Liver (tissue), 9 donors: ENCODE data around the gene AKR1C8. TPM values are rescaled to one million over a fixed set of nuclear protein-coding genes. Genes with fewer than 3 reads are reported as not detected.
A peak's percentile ranks its signal among the peaks of the same experiment; 100 is the strongest.

Experiments
- DNase-seq: peaks from one replicate; pipeline ENCODE4 v3.0.0-alpha.2; 2017; ENCODE audit warnings: low spot score
- H3K27ac ChIP-seq, 2 donors: one replicate each; pipeline ENCODE4 v1.7.0; 2013; ENCODE audit warnings: inconsistent platforms in 2 of 2, low read length in 2 of 2, control low read depth in 1 of 2, low read depth in 1 of 2, mild to moderate bottlenecking in 1 of 2
- H3K27me3 ChIP-seq, 4 donors: one replicate each; pipeline versions ENCODE4 v1.6.1 to v1.7.0; 2013; ENCODE audit warnings: low read length in 3 of 4, inconsistent platforms in 1 of 4, mild to moderate bottlenecking in 1 of 4, moderate library complexity in 1 of 4; ENCODE audit not compliant: control insufficient read depth in 4 of 4, insufficient read depth in 4 of 4
- H3K36me3 ChIP-seq, 4 donors: one replicate each; pipeline versions ENCODE4 v1.6.1 to v1.7.0; 2013; ENCODE audit warnings: low read length in 3 of 4, mild to moderate bottlenecking in 3 of 4, low read depth in 1 of 4, moderate library complexity in 1 of 4; ENCODE audit not compliant: control insufficient read depth in 4 of 4, insufficient read depth in 3 of 4
- H3K4me1 ChIP-seq, 4 donors: one replicate each; pipeline versions ENCODE4 v1.6.1 to v1.7.0; 2013; ENCODE audit warnings: low read length in 3 of 4, mild to moderate bottlenecking in 3 of 4, moderate library complexity in 1 of 4; ENCODE audit not compliant: control insufficient read depth in 4 of 4, insufficient read depth in 4 of 4
- H3K4me3 ChIP-seq, 3 donors: one replicate each; pipeline versions ENCODE4 v1.6.1 to v1.7.0; 2013; ENCODE audit warnings: low read length in 3 of 3, control low read depth in 1 of 3, low read depth in 1 of 3, mild to moderate bottlenecking in 1 of 3
- H3K9ac ChIP-seq, 2 donors: one replicate each; pipeline ENCODE4 v1.7.0; 2013; ENCODE audit warnings: low read length in 2 of 2, mild to moderate bottlenecking in 2 of 2, moderate library complexity in 2 of 2, control low read depth in 1 of 2, low read depth in 1 of 2
- H3K9me3 ChIP-seq, 4 donors: one replicate each; pipeline versions ENCODE4 v1.6.1 to v1.7.0; 2013; ENCODE audit warnings: low read length in 3 of 4; ENCODE audit not compliant: control insufficient read depth in 4 of 4
- CTCF ChIP-seq: fragments of 150-350 bp; IDR thresholded peaks from 2 replicates; pipeline ENCODE4 v1.5.1; 2017; ENCODE audit warnings: improper control_type of control experiment, low read depth, low read length; ENCODE audit not compliant: missing input control
- EGR1 ChIP-seq, 2 donors: IDR thresholded peaks; 2 replicates each; pipeline ENCODE4 v1.6.1; 2016 to 2018; ENCODE audit warnings: antibody characterized with exemption in 2 of 2, low read depth in 2 of 2
- FOXA1 ChIP-seq: IDR thresholded peaks from 2 replicates; pipeline ENCODE4 v1.6.1; 2016; ENCODE audit warnings: antibody characterized with exemption
- FOXA2 ChIP-seq: IDR thresholded peaks from 2 replicates; pipeline ENCODE4 v1.6.1; 2016; ENCODE audit warnings: antibody characterized with exemption
- GABPA ChIP-seq, 2 donors: IDR thresholded peaks in 1 of 2; conservative IDR thresholded peaks in 1 of 2; 2 replicates each; pipeline ENCODE4 v1.6.1; 2016; ENCODE audit warnings: antibody characterized with exemption in 2 of 2, mild to moderate bottlenecking in 1 of 2, moderate library complexity in 1 of 2
- HNF4A ChIP-seq, 2 donors: conservative IDR thresholded peaks; 2 replicates each; pipeline ENCODE4 v1.6.1; 2016; ENCODE audit warnings: antibody characterized with exemption in 2 of 2, mild to moderate bottlenecking in 2 of 2
- HNF4G ChIP-seq: IDR thresholded peaks from 2 replicates; pipeline ENCODE4 v1.6.1; 2016; ENCODE audit warnings: antibody characterized with exemption
- JUND ChIP-seq, 2 donors: IDR thresholded peaks; 2 replicates each; pipeline ENCODE4 v1.6.1; 2016; ENCODE audit warnings: antibody characterized with exemption in 2 of 2
- MAX ChIP-seq: IDR thresholded peaks from 2 replicates; pipeline ENCODE4 v1.6.1; 2016; ENCODE audit warnings: antibody characterized with exemption
- NR2F2 ChIP-seq: IDR thresholded peaks from 2 replicates; pipeline ENCODE4 v1.6.1; 2016; ENCODE audit warnings: antibody characterized with exemption
- RAD21 ChIP-seq, 2 donors: IDR thresholded peaks; 2 replicates each; pipeline ENCODE4 v1.6.1; 2016; ENCODE audit warnings: antibody characterized with exemption in 2 of 2, mild to moderate bottlenecking in 2 of 2
- REST ChIP-seq: IDR thresholded peaks from 2 replicates; pipeline ENCODE4 v1.6.1; 2016; ENCODE audit warnings: antibody characterized with exemption, mild to moderate bottlenecking
- RXRA ChIP-seq, 2 donors: IDR thresholded peaks; 2 replicates each; pipeline ENCODE4 v1.6.1; 2017 to 2018; ENCODE audit warnings: antibody characterized with exemption in 2 of 2, mild to moderate bottlenecking in 1 of 2
- TAF1 ChIP-seq: conservative IDR thresholded peaks from 2 replicates; pipeline ENCODE4 v1.6.1; 2016; ENCODE audit warnings: antibody characterized with exemption, mild to moderate bottlenecking
- YY1 ChIP-seq: IDR thresholded peaks from 2 replicates; pipeline ENCODE4 v1.6.1; 2016; ENCODE audit warnings: antibody characterized with exemption, mild to moderate bottlenecking
- WGBS: extraction: QIAGEN DNeasy Blood & Tissue Kit; methylation state at CpG from one replicate; pipeline ENCODE4 v1.1.7; 2013; 5-methylcytosine and 5-hydroxymethylcytosine counted together
- polyA plus RNA-seq, 2 donors: library from polyadenylated mRNA; stranded (reverse) in 1 of 2; unstranded in 1 of 2; fragments of 200-250 nt in 1 of 2; fragments of >200 nt in 1 of 2; fragmentation: Nextera tagmentation in 1 of 2; extraction: Ambion mirVana in 1 of 2; gene quantifications; one replicate each; pipeline versions ENCODE4 v1.2.1 to v1.2.3, GENCODE V29; 2013 to 2015
- total RNA-seq, 2 donors: library from RNA; depleted of rRNA; stranded (reverse); fragments of >200 nt; gene quantifications; one replicate each; pipeline ENCODE4 v1.2.3, GENCODE V29; 2014
- TF ChIP-seq, protein P1 (sequence below): IDR thresholded peaks from 2 replicates; pipeline ENCODE4 v1.6.1; 2016; ENCODE audit warnings: antibody characterized with exemption
- donor health status: healthy.
- donor health status: healthy.
- donor health status: healthy.
- donor health status: healthy.
- donor health status: healthy.

Gene AKR1C8
- 10 to 100 TPM in 1 of 2 donors, not detected in 1; 28.5 TPM for total RNA-seq
- 10 to 100 TPM in 1 of 2 donors, 1 to 10 TPM in 1; 2.5 to 19.2 TPM for polyA plus RNA-seq

DNA sequence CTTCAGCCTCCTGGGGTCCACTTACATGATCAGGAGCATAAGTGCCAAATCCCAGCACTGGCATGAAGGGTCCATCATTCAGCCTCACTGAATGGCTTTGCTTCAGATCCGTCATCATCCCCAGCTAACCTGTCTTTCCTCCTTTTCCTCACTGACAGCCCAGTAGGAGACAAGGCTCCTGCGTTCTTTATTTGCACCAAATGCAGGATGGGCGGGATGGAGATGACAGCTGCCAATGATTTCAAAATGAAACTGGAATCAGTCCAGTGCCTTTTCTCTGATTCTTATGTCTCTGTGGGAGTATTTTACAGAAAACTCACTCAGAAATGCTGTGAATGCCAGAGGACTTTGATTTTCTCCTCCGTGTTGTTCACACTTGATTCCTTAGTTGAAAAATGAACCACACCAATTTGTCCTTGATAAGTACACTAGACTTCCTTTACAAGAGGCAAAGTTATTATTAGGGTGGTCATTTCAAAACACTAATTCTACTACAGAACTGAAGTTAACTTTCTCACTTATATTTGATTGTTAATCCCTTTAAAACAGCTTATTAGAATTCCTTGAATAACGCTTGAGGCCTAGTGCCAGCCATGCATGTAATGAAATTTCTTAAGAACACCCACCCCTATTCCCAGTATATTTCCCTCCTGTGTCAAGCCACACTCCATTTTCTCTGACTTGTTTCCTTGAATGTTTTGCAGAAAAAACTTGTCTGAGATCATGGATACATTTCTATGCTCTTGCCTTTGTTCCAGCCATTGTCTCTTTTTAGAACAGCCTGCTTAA is at the start of gene AKR1C8:
AKR1C8 (minus strand) TSS at position 164 of the 789 bp plus-strand sequence; CDS start at position 118, 46 bp downstream.
- Histone ChIP-seq H3K4me3 (peak within 1 kb of the TSS; percentile 59 to 90 (median 67)), H3K9ac (peak within 1 kb of the TSS; percentile 80 to 99), H3K27ac (peak within 1 kb of the TSS; percentile 66 to 79), H3K4me1 (peaks cover 3 to 49% (median 30%) of the 10 kb centered on the region in 4 donors), H3K36me3 (peaks cover 0 to 3% (median 1%) of the 10 kb centered on the region in 4 donors), H3K27me3 (no peaks in the 10 kb centered on the region), H3K9me3 (no peaks in the 10 kb centered on the region)
- WGBS, result 45% methylated on average over 5 of the region's 5 CpGs
- no peak for DNase-seq
- no peak for TF ChIP-seq GABPA (IDR thresholded peaks at IDR 0.05 in 1 of 2, conservative IDR thresholded peaks at IDR 0.05 in 1 of 2)
- peak; percentile 92 for TF ChIP-seq REST
- TF ChIP-seq FOXA2, result peak; percentile 13
- TF ChIP-seq TAF1, result peak; percentile 62
- TF ChIP-seq HNF4G, result no peak
- TF ChIP-seq, protein P1, sequence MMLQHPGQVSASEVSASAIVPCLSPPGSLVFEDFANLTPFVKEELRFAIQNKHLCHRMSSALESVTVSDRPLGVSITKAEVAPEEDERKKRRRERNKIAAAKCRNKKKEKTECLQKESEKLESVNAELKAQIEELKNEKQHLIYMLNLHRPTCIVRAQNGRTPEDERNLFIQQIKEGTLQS, result peak; percentile 11
- TF ChIP-seq CTCF, result no peak
- TF ChIP-seq YY1, result peak; percentile 48
- no peak for TF ChIP-seq FOXA1
- TF ChIP-seq RAD21 (IDR thresholded peaks at IDR 0.05), result peak; percentile 27 to 62
- peak; percentile 32 to 60 for TF ChIP-seq RXRA (IDR thresholded peaks at IDR 0.05)
- peak in 1 of 2 donors; percentile 36 for TF ChIP-seq JUND (IDR thresholded peaks at IDR 0.05)
- TF ChIP-seq EGR1 (IDR thresholded peaks at IDR 0.05; ENCODE audit: low read depth in 2 of 2), result no peak
- TF ChIP-seq NR2F2, result no peak
- TF ChIP-seq MAX, result no peak
- peak; percentile 39 to 62 for TF ChIP-seq HNF4A (conservative IDR thresholded peaks at IDR 0.05)
